ENCODE results near the gene PHF21A.

PHF21A gene

GRCh38 chr11:46072172-46072964 is 48.9 kb downstream of the PHF21A start:
- no peak for DNase-seq

GRCh38 chr11:46071091-46071490 is 50.2 kb downstream of the PHF21A start:
- no peak for DNase-seq

- no peak for DNase-seq
Measured at GRCh38 chr11:46069595-46069994, 51.7 kb downstream of the PHF21A start.

GRCh38 chr11:46066335-46066734 is 54.9 kb downstream of the PHF21A start:
- no peak for DNase-seq

- DNase-seq: no peak
Measured at GRCh38 chr11:46065681-46066080, 55.6 kb downstream of the PHF21A start.

GRCh38 chr11:46064221-46064620 is 57.0 kb downstream of the PHF21A start:
- no peak for DNase-seq

- DNase-seq: no peak
Measured at GRCh38 chr11:46063138-46063537, 58.1 kb downstream of the PHF21A start.

- no peak for DNase-seq
Measured at GRCh38 chr11:46060013-46060412, 61.2 kb downstream of the PHF21A start.

GRCh38 chr11:46057489-46057888 is 63.8 kb downstream of the PHF21A start:
- DNase-seq: no peak

GRCh38 chr11:46055371-46055770 is 65.9 kb downstream of the PHF21A start:
- no peak for DNase-seq

GRCh38 chr11:46051102-46051501 is 70.2 kb downstream of the PHF21A start:
- DNase-seq: no peak

GRCh38 chr11:46050662-46051061 is 70.6 kb downstream of the PHF21A start:
- DNase-seq: no peak

- no peak for DNase-seq
Measured at GRCh38 chr11:46050003-46050461, 71.2 kb downstream of the PHF21A start.

- no peak for DNase-seq
Measured at GRCh38 chr11:46049325-46049897, 71.8 kb downstream of the PHF21A start.

- no peak for DNase-seq
Measured at GRCh38 chr11:46048198-46048597, 73.1 kb downstream of the PHF21A start.

- no peak for DNase-seq
Measured at GRCh38 chr11:46047520-46047919, 73.7 kb downstream of the PHF21A start.

- no peak for DNase-seq
Measured at GRCh38 chr11:46045811-46046210, 75.4 kb downstream of the PHF21A start.

GRCh38 chr11:46044601-46045000 is 76.7 kb downstream of the PHF21A start:
- no peak for DNase-seq

GRCh38 chr11:46039990-46040389 is 81.3 kb downstream of the PHF21A start:
- no peak for DNase-seq

GRCh38 chr11:46038529-46038928 is 82.7 kb downstream of the PHF21A start:
- DNase-seq: no peak

GRCh38 chr11:46036969-46037368 is 84.3 kb downstream of the PHF21A start:
- no peak for DNase-seq

GRCh38 chr11:46036009-46036408 is 85.2 kb downstream of the PHF21A start:
- no peak for DNase-seq

GRCh38 chr11:46034041-46034440 is 87.2 kb downstream of the PHF21A start:
- DNase-seq: no peak

- no peak for DNase-seq
Measured at GRCh38 chr11:46026606-46027293, 94.5 kb downstream of the PHF21A start.
